NB4 (cell line): ENCODE results near the gene ATP11A.
A peak's percentile ranks its signal among the peaks of the same experiment; 100 is the strongest.

ENCODE experiments used
- DNase-seq: peaks from one replicate; pipeline ENCODE4 v3.0.0; 2010; ENCODE audit warnings: low read depth
- H3K4me3 ChIP-seq: one replicate; pipeline ENCODE4 v1.5.1; 2011; ENCODE audit warnings: mild to moderate bottlenecking, low read depth, low read length, moderate library complexity
- MAX ChIP-seq: IDR thresholded peaks from 2 replicates; pipeline ENCODE4 v1.6.1; 2011; ENCODE audit warnings: low read depth, low read length
- MYC ChIP-seq: IDR thresholded peaks from 2 replicates; pipeline ENCODE4 v1.6.1; 2011; ENCODE audit warnings: low read depth, low read length
- POLR2A ChIP-seq: IDR thresholded peaks from 2 replicates; pipeline ENCODE4 v1.6.1; 2011; ENCODE audit warnings: mild to moderate bottlenecking; ENCODE audit not compliant: insufficient read length; ENCODE audit errors: extremely low read depth

The ATP11A gene

GRCh38 chr13:112934078-112934477, 244.2 kb downstream of the ATP11A start:
- H3K4me3 ChIP-seq = no peak overlapping the region
- peak; percentile 37 for DNase-seq
- no peak for TF ChIP-seq POLR2A
- TF ChIP-seq MYC = peak; percentile 51; the same call in 1 of the 2 replicates
- peak; percentile 86 for TF ChIP-seq MAX
